Measurements from ENCODE around the gene BSPRY. TPM values are rescaled to one million over a fixed set of nuclear protein-coding genes. Genes with fewer than 3 reads are reported as not detected.

Gene BSPRY
- total RNA-seq, 1 experiment from 2014 or later, result 0.13 TPM

- no TSS peak for BruUV-seq (replicated peaks)
- intact Hi-C loops (cut with micrococcal nuclease; ENCODE audit: unreplicated experiment), result no loop called here
- POLR2A ChIA-PET, result no interaction called here
- Histone ChIP-seq H3K4me3 (ENCODE audit: low read depth in 2 of 2, low read length in 2 of 2) (no peak overlapping the region), H3K36me3 (ENCODE audit: control insufficient read depth, insufficient read depth, low read length) (no peaks in the 10 kb centered on the region), H3K9me3 (ENCODE audit: control insufficient read depth, insufficient read depth, low read depth, low read length) (no peaks in the 10 kb centered on the region), H3K27ac (ENCODE audit: low read length) (no peak overlapping the region), H3K27me3 (ENCODE audit: control insufficient read depth, insufficient read depth, low read length) (no peaks in the 10 kb centered on the region), H3K4me1 (ENCODE audit: control insufficient read depth, insufficient read depth, low read length) (no peaks in the 10 kb centered on the region)
- in situ Hi-C loops (cut with HindIII; ENCODE audit: low pct_unique_long_range_greater_than_20kb, low sequenced_read_pairs), result no loop called here
- TF ChIP-seq, protein P1, sequence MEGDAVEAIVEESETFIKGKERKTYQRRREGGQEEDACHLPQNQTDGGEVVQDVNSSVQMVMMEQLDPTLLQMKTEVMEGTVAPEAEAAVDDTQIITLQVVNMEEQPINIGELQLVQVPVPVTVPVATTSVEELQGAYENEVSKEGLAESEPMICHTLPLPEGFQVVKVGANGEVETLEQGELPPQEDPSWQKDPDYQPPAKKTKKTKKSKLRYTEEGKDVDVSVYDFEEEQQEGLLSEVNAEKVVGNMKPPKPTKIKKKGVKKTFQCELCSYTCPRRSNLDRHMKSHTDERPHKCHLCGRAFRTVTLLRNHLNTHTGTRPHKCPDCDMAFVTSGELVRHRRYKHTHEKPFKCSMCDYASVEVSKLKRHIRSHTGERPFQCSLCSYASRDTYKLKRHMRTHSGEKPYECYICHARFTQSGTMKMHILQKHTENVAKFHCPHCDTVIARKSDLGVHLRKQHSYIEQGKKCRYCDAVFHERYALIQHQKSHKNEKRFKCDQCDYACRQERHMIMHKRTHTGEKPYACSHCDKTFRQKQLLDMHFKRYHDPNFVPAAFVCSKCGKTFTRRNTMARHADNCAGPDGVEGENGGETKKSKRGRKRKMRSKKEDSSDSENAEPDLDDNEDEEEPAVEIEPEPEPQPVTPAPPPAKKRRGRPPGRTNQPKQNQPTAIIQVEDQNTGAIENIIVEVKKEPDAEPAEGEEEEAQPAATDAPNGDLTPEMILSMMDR (IDR thresholded peaks at IDR 0.05), result no peak
- no peak for TF ChIP-seq TCF7L2 (IDR thresholded peaks at IDR 0.05; ENCODE audit: low read depth, low read length)
- TF ChIP-seq SIN3A (IDR thresholded peaks at IDR 0.05; ENCODE audit: borderline replicate concordance, insufficient read depth, low read depth, low read length), result no peak
- TF ChIP-seq REST (IDR thresholded peaks at IDR 0.05; ENCODE audit: insufficient read depth in 1 of 2, low read depth in 2 of 2, low read length in 1 of 2), result no peak
- no peak for TF ChIP-seq POLR2AphosphoS5 (IDR thresholded peaks at IDR 0.05; ENCODE audit: low read depth, low read length)
- no peak for ATAC-seq
- DNase-seq (ENCODE audit: low read depth, low spot score), result no peak
- CTCF ChIA-PET, result no interaction called here
Observed at GRCh38 chr9:113328045-113328782, 21.1 kb upstream of the BSPRY start.

DNA sequence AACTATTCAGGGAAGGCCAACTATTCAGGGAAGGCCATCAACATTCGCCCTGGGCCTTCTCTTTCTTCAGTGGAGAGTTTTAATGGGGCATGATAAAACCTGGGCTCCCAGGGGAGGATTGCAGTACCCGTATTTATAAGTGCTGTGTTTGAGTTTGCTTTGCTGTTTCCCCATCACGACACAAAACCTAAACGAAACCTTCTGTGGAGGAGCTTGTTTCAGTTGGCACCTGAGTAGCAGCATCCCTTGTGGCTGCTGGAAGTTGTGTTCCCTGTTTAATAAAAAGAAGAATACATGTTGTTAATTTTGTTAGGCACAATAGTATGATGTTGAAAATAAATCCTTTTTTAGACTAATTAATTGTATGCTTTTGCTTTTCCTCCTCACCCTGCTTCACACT, 17.6 kb upstream of the BSPRY start:
- intact Hi-C loops (cut with micrococcal nuclease; ENCODE audit: unreplicated experiment) (no loop called here), in situ Hi-C loops (cut with HindIII; ENCODE audit: low pct_unique_long_range_greater_than_20kb, low sequenced_read_pairs) (no loop called here)
- POLR2A ChIA-PET, result no interaction called here
- CTCF ChIA-PET, result no interaction called here
- Histone ChIP-seq H3K36me3 (ENCODE audit: control insufficient read depth, insufficient read depth, low read length) (no peaks in the 10 kb centered on the region), H3K4me1 (ENCODE audit: control insufficient read depth, insufficient read depth, low read length) (no peaks in the 10 kb centered on the region), H3K9me3 (ENCODE audit: control insufficient read depth, insufficient read depth, low read depth, low read length) (no peaks in the 10 kb centered on the region), H3K4me3 (ENCODE audit: low read depth in 2 of 2, low read length in 2 of 2) (no peak overlapping the region), H3K27me3 (ENCODE audit: control insufficient read depth, insufficient read depth, low read length) (no peaks in the 10 kb centered on the region), H3K27ac (ENCODE audit: low read length) (no peak overlapping the region)
- DNase-seq (ENCODE audit: low read depth, low spot score) (no peak), ATAC-seq (no peak)
- BruUV-seq (replicated peaks), result no TSS peak
- TF ChIP-seq SIN3A (IDR thresholded peaks at IDR 0.05; ENCODE audit: borderline replicate concordance, insufficient read depth, low read depth, low read length) (no peak), REST (IDR thresholded peaks at IDR 0.05; ENCODE audit: insufficient read depth in 1 of 2, low read depth in 2 of 2, low read length in 1 of 2) (no peak), TCF7L2 (IDR thresholded peaks at IDR 0.05; ENCODE audit: low read depth, low read length) (no peak), POLR2AphosphoS5 (IDR thresholded peaks at IDR 0.05; ENCODE audit: low read depth, low read length) (no peak)
- TF ChIP-seq, protein P1 (IDR thresholded peaks at IDR 0.05), result no peak
